HFFc6 (cell line): Measurements from ENCODE around the gene PUSL1. TPM values are rescaled to one million over a fixed set of nuclear protein-coding genes. Genes with fewer than 3 reads are reported as not detected.

Experiments used
- DNase-seq: peaks from one replicate; pipeline ENCODE4 v3.0.0-alpha.2; 2018
- H3K27ac Mint-ChIP-seq: 2 replicates; pipeline ENCODE4 v1.8.0; 2020; ENCODE audit warnings: mild to moderate bottlenecking, mixed read lengths
- H3K27me3 Mint-ChIP-seq: 2 replicates; pipeline ENCODE4 v1.8.0; 2021; ENCODE audit warnings: mild to moderate bottlenecking, moderate library complexity, mixed read lengths; ENCODE audit not compliant: insufficient read depth
- H3K36me3 Mint-ChIP-seq: 2 replicates; pipeline ENCODE4 v1.8.0; 2021; ENCODE audit warnings: low read depth, mixed read lengths
- H3K4me1 Mint-ChIP-seq: 2 replicates; pipeline ENCODE4 v1.8.0; 2020; ENCODE audit warnings: low read depth, mixed read lengths
- H3K4me3 Mint-ChIP-seq: 2 replicates; pipeline ENCODE4 v1.8.0; 2020; ENCODE audit warnings: mild to moderate bottlenecking, moderate library complexity, mixed read lengths
- H3K9me3 Mint-ChIP-seq: 2 replicates; pipeline ENCODE4 v1.8.0; 2020; ENCODE audit warnings: mild to moderate bottlenecking, mixed read lengths
- CTCF ChIP-seq: fragments of 200-600 bp; sonication (generic); IDR thresholded peaks from 2 replicates; pipeline ENCODE4 v1.5.0; 2021; ENCODE audit warnings: antibody characterized with exemption, mild to moderate bottlenecking
- microRNA-seq: library from miRNA; unstranded; fragments of <30 nt; microRNA quantifications from one replicate; pipeline ENCODE4, GENCODE V29; 2019
- total RNA-seq, 6 experiments: library from RNA; stranded (reverse); fragmentation: NEBNext Ultra II Directional; extraction: Animal tissue kit (Norgen Biotek cat#: 25700); gene quantifications; 2 replicates in 1 of 6; 3 replicates in 5 of 6; pipeline ENCODE4 v1.2.3, GENCODE V29; 2021

PUSL1 gene
- total RNA-seq, 6 experiments from 2014 or later: 23.5 to 28.7 (median 25.6) TPM

- H3K4me1 Mint-ChIP-seq: peaks cover 37% of the 10 kb centered on the region
- no peak for TF ChIP-seq CTCF
- peak overlapping the region; percentile 93 for H3K27ac Mint-ChIP-seq
- DNase-seq: peak; percentile 73
- H3K9me3 Mint-ChIP-seq: no peaks in the 10 kb centered on the region
- peak overlapping the region; percentile 97 for H3K4me3 Mint-ChIP-seq
- peaks cover 2% of the 10 kb centered on the region for H3K27me3 Mint-ChIP-seq
- peaks cover 7% of the 10 kb centered on the region for H3K36me3 Mint-ChIP-seq
Measured at GRCh38 chr1:1359308-1359663, 50.9 kb downstream of the PUSL1 start.

- H3K4me1 Mint-ChIP-seq: peaks cover 37% of the 10 kb centered on the region
- H3K9me3 Mint-ChIP-seq: no peaks in the 10 kb centered on the region
- TF ChIP-seq CTCF: no peak
- DNase-seq: peak; percentile 72
- peaks cover 2% of the 10 kb centered on the region for H3K27me3 Mint-ChIP-seq
- H3K36me3 Mint-ChIP-seq: peaks cover 7% of the 10 kb centered on the region
- H3K27ac Mint-ChIP-seq: peak overlapping the region; percentile 93
- peak overlapping the region; percentile 97 for H3K4me3 Mint-ChIP-seq
Measured at GRCh38 chr1:1359664-1360468, 51.5 kb downstream of the PUSL1 start.

- TF ChIP-seq CTCF: no peak
- H3K27me3 Mint-ChIP-seq: peaks cover 2% of the 10 kb centered on the region
- H3K9me3 Mint-ChIP-seq: no peaks in the 10 kb centered on the region
- H3K36me3 Mint-ChIP-seq: peaks cover 7% of the 10 kb centered on the region
- H3K4me3 Mint-ChIP-seq: peak overlapping the region; percentile 97
- H3K27ac Mint-ChIP-seq: peak overlapping the region; percentile 93
- H3K4me1 Mint-ChIP-seq: peaks cover 37% of the 10 kb centered on the region
- peak; percentile 96 for DNase-seq
Measured at GRCh38 chr1:1360506-1361169, 52.2 kb downstream of the PUSL1 start.

Small RNAs within 50 kb of the gene (microRNA-seq; reads per million reads assigned to microRNA genes)
- gene MIR6726: 20.1 reads per million, percentile 26 among the genes with 10 or more reads in this experiment
- 4.6 reads per million for gene MIR6727
- gene MIR6808: 2.3 reads per million

Other genes starting within 250 kb of the PUSL1 start
- gene RNF223, start 234.3 kb upstream of the PUSL1 start, total RNA-seq: not detected
- gene C1orf159, start 192.5 kb upstream of the PUSL1 start, total RNA-seq: 10 to 100 TPM in 1 of 6 experiments, 1 to 10 TPM in 5; 8.7 to 10.3 (median 9.6) TPM
- gene TTLL10, start 134.7 kb upstream of the PUSL1 start, total RNA-seq: not detected
- not detected for gene TNFRSF18, start 102.0 kb upstream of the PUSL1 start, total RNA-seq
- gene TNFRSF4, start 94.4 kb upstream of the PUSL1 start, total RNA-seq: under 1 TPM in 1 of 6 experiments, not detected in 5; 0.17 TPM
- gene SDF4, start 76.6 kb upstream of the PUSL1 start, total RNA-seq: 100 to 1,000 TPM; 182 to 231 (median 196) TPM
- gene B3GALT6, start 76.4 kb upstream of the PUSL1 start, total RNA-seq: 10 to 100 TPM; 24.5 to 35.7 (median 25.8) TPM
- gene C1QTNF12, start 61.9 kb upstream of the PUSL1 start, total RNA-seq: 1 to 10 TPM in 3 of 6 experiments, under 1 TPM in 3; 0.31 to 1.7 (median 1.1) TPM
- 10 to 100 TPM; 56.2 to 67.9 (median 61.1) TPM for gene UBE2J2, start 34.7 kb upstream of the PUSL1 start, total RNA-seq
- 1 to 10 TPM; 1.4 to 3.0 (median 2.0) TPM for gene SCNN1D, start 28.2 kb upstream of the PUSL1 start, total RNA-seq
- gene ACAP3, start 667 bp upstream of the PUSL1 start, total RNA-seq: 10 to 100 TPM; 39.4 to 50.8 (median 42.6) TPM
- gene INTS11, start 16.1 kb downstream of the PUSL1 start, total RNA-seq: 10 to 100 TPM; 65.6 to 78.3 (median 69.8) TPM
- 10 to 100 TPM; 24.6 to 31.5 (median 26.6) TPM for gene CPTP, start 16.2 kb downstream of the PUSL1 start, total RNA-seq
- gene TAS1R3, start 22.7 kb downstream of the PUSL1 start, total RNA-seq: under 1 TPM; 0.07 to 0.20 (median 0.13) TPM
- gene DVL1, start 40.8 kb downstream of the PUSL1 start, total RNA-seq: 10 to 100 TPM; 73.8 to 96.6 (median 74.5) TPM
- gene MXRA8, start 50.0 kb downstream of the PUSL1 start, total RNA-seq: 100 to 1,000 TPM; 438 to 570 (median 524) TPM
- 100 to 1,000 TPM; 178 to 206 (median 196) TPM for gene AURKAIP1, start 66.6 kb downstream of the PUSL1 start, total RNA-seq
- gene CCNL2, start 90.7 kb downstream of the PUSL1 start, total RNA-seq: 100 to 1,000 TPM in 5 of 6 experiments, 10 to 100 TPM in 1; 96.2 to 115 (median 104) TPM
- 100 to 1,000 TPM; 131 to 154 (median 141) TPM for gene MRPL20, start 98.7 kb downstream of the PUSL1 start, total RNA-seq
- gene ANKRD65, start 112.7 kb downstream of the PUSL1 start, total RNA-seq: under 1 TPM in 2 of 6 experiments, not detected in 4; 0.14 TPM
- gene VWA1, start 127.1 kb downstream of the PUSL1 start, total RNA-seq: under 1 TPM in 5 of 6 experiments, not detected in 1; 0.12 to 0.33 (median 0.24) TPM
- gene ATAD3C, start 141.1 kb downstream of the PUSL1 start, total RNA-seq: under 1 TPM in 1 of 6 experiments, not detected in 5; 0.09 TPM
- gene ATAD3B, start 163.2 kb downstream of the PUSL1 start, total RNA-seq: 10 to 100 TPM; 21.0 to 24.8 (median 23.0) TPM
- 10 to 100 TPM; 48.7 to 61.5 (median 54.0) TPM for gene ATAD3A, start 203.6 kb downstream of the PUSL1 start, total RNA-seq
- gene TMEM240, start 232.0 kb downstream of the PUSL1 start, total RNA-seq: 1 to 10 TPM; 2.8 to 5.1 (median 4.1) TPM